HuH-7 (cell line): ENCODE measurements around the gene ZBTB22.
"Not testable (repeated sequence)": the region's sequence is repeated elsewhere in the genome, so short reads cannot be mapped to it uniquely, and the experiment has no call there.

ENCODE experiments used
- DNase-seq: peaks from one replicate; pipeline ENCODE4 v3.0.0; 2011; ENCODE audit warnings: low spot score

Gene ZBTB22

GRCh38 chr6:33279971-33280511 lies 37.5 kb downstream of the ZBTB22 start:
- DNase-seq = peak; percentile 79

GRCh38 chr6:33279257-33279695 lies 38.3 kb downstream of the ZBTB22 start:
- DNase-seq = no peak

GRCh38 chr6:33278810-33279209 lies 38.7 kb downstream of the ZBTB22 start:
- no peak for DNase-seq

- DNase-seq = no peak
Measured at GRCh38 chr6:33278392-33278741, 39.2 kb downstream of the ZBTB22 start.

GRCh38 chr6:33277663-33278391 lies 39.7 kb downstream of the ZBTB22 start:
- DNase-seq = no peak

GRCh38 chr6:33276864-33277662 lies 40.5 kb downstream of the ZBTB22 start, which contains the start of gene B3GALT4:
Gene B3GALT4, plus strand, starts transcription at chr6:33277123. Its CDS starts 297 bp downstream, at chr6:33277420.
- DNase-seq = no peak

GRCh38 chr6:33276581-33276863 lies 41.0 kb downstream of the ZBTB22 start:
- no peak for DNase-seq

GRCh38 chr6:33275795-33276580 lies 41.6 kb downstream of the ZBTB22 start:
- not testable (repeated sequence) for DNase-seq

GRCh38 chr6:33273924-33274902 lies 43.3 kb downstream of the ZBTB22 start:
- no peak for DNase-seq

GRCh38 chr6:33273129-33273923 lies 44.2 kb downstream of the ZBTB22 start:
- no peak for DNase-seq

GRCh38 chr6:33272275-33273128 lies 45.0 kb downstream of the ZBTB22 start:
- no peak for DNase-seq

- peak; percentile 77 for DNase-seq
Measured at GRCh38 chr6:33271468-33272274, 45.9 kb downstream of the ZBTB22 start, which contains the start of the genes RPS18 and VPS52. Gene RPS18, plus strand, starts transcription at chr6:33272075. Its CDS starts 45 bp downstream, at chr6:33272120. Gene VPS52, minus strand, starts transcription at chr6:33271876. Its CDS starts 201 bp downstream, at chr6:33271675.

- DNase-seq = no peak
Measured at GRCh38 chr6:33271117-33271467, 46.5 kb downstream of the ZBTB22 start.
